Measurements from ENCODE around the gene RIMS1. TPM values are rescaled to one million over a fixed set of nuclear protein-coding genes. Genes with fewer than 3 reads are reported as not detected.
A peak's percentile ranks its signal among the peaks of the same experiment; 100 is the strongest.

The RIMS1 gene
- total RNA-seq, 1 experiment from 2014 or later, result 1.1 TPM

DNA sequence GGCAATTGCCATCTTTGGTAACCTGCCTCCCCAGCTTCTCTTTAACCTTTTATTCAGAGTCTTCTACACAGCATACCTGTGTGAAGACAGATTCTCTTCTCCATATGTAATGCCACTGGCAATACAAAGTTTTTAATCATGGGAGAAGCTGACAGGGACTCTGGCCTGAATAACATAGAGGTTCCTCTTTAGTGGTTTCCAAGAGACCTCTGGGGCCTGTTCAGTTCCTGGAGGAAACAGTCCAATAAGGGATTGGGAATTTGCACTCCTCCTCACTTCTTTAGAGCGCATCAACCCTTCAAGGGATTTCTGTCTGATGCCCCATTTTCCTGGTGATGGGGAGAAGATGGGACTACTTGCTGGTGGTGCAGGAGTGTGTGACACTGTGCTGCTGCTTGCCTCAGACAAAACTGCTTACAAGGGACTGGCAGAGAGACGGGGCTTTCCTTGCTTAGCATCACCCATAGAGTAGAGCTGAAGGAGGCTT, 1.4 kb downstream of the RIMS1 start:
- H3K27ac Mint-ChIP-seq, result no peak overlapping the region
- DNase-seq (ENCODE audit: low spot score) (no peak), ATAC-seq (no peak)
- H3K4me1 Mint-ChIP-seq, result no peaks in the 10 kb centered on the region; the same call in 1 of the 2 replicates
- H3K9me3 Mint-ChIP-seq, result no peaks in the 10 kb centered on the region
- peak overlapping the region; percentile 88 for H3K4me3 Mint-ChIP-seq
- ChIA-PET POLR2A (no interaction called here), CTCF (no interaction called here)
- H3K27me3 Mint-ChIP-seq (ENCODE audit: low read depth), result peaks cover 40% of the 10 kb centered on the region
- H3K36me3 Mint-ChIP-seq, result no peaks in the 10 kb centered on the region
- no peak for TF ChIP-seq EMX1 (CRISPR knock-in tag; IDR thresholded peaks at IDR 0.05)
- TF ChIP-seq, protein P1, sequence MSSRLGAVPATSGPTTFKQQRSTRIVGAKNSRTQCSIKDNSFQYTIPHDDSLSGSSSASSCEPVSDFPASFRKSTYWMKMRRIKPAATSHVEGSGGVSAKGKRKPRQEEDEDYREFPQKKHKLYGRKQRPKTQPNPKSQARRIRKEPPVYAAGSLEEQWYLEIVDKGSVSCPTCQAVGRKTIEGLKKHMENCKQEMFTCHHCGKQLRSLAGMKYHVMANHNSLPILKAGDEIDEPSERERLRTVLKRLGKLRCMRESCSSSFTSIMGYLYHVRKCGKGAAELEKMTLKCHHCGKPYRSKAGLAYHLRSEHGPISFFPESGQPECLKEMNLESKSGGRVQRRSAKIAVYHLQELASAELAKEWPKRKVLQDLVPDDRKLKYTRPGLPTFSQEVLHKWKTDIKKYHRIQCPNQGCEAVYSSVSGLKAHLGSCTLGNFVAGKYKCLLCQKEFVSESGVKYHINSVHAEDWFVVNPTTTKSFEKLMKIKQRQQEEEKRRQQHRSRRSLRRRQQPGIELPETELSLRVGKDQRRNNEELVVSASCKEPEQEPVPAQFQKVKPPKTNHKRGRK (CRISPR knock-in tag; IDR thresholded peaks at IDR 0.05; ENCODE audit: borderline replicate concordance), result no peak
- TF ChIP-seq TEAD4 (CRISPR knock-in tag; IDR thresholded peaks at IDR 0.05), result no peak
- TF ChIP-seq, protein P2, sequence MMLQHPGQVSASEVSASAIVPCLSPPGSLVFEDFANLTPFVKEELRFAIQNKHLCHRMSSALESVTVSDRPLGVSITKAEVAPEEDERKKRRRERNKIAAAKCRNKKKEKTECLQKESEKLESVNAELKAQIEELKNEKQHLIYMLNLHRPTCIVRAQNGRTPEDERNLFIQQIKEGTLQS (CRISPR knock-in tag; conservative IDR thresholded peaks at IDR 0.05), result no peak
- no peak for TF ChIP-seq FOXK1 (CRISPR knock-in tag; IDR thresholded peaks at IDR 0.05)
- TF ChIP-seq, protein P3, sequence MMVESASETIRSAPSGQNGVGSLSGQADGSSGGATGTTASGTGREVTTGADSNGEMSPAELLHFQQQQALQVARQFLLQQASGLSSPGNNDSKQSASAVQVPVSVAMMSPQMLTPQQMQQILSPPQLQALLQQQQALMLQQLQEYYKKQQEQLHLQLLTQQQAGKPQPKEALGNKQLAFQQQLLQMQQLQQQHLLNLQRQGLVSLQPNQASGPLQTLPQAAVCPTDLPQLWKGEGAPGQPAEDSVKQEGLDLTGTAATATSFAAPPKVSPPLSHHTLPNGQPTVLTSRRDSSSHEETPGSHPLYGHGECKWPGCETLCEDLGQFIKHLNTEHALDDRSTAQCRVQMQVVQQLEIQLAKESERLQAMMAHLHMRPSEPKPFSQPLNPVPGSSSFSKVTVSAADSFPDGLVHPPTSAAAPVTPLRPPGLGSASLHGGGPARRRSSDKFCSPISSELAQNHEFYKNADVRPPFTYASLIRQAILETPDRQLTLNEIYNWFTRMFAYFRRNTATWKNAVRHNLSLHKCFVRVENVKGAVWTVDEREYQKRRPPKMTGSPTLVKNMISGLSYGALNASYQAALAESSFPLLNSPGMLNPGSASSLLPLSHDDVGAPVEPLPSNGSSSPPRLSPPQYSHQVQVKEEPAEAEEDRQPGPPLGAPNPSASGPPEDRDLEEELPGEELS (CRISPR knock-in tag; IDR thresholded peaks at IDR 0.05), result no peak
- TF ChIP-seq, protein P4, sequence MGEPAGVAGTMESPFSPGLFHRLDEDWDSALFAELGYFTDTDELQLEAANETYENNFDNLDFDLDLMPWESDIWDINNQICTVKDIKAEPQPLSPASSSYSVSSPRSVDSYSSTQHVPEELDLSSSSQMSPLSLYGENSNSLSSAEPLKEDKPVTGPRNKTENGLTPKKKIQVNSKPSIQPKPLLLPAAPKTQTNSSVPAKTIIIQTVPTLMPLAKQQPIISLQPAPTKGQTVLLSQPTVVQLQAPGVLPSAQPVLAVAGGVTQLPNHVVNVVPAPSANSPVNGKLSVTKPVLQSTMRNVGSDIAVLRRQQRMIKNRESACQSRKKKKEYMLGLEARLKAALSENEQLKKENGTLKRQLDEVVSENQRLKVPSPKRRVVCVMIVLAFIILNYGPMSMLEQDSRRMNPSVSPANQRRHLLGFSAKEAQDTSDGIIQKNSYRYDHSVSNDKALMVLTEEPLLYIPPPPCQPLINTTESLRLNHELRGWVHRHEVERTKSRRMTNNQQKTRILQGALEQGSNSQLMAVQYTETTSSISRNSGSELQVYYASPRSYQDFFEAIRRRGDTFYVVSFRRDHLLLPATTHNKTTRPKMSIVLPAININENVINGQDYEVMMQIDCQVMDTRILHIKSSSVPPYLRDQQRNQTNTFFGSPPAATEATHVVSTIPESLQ (CRISPR knock-in tag; IDR thresholded peaks at IDR 0.05), result no peak
- TF ChIP-seq, protein P5, sequence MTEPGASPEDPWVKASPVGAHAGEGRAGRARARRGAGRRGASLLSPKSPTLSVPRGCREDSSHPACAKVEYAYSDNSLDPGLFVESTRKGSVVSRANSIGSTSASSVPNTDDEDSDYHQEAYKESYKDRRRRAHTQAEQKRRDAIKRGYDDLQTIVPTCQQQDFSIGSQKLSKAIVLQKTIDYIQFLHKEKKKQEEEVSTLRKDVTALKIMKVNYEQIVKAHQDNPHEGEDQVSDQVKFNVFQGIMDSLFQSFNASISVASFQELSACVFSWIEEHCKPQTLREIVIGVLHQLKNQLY (CRISPR knock-in tag; IDR thresholded peaks at IDR 0.05), result no peak
- TF ChIP-seq, protein P6, sequence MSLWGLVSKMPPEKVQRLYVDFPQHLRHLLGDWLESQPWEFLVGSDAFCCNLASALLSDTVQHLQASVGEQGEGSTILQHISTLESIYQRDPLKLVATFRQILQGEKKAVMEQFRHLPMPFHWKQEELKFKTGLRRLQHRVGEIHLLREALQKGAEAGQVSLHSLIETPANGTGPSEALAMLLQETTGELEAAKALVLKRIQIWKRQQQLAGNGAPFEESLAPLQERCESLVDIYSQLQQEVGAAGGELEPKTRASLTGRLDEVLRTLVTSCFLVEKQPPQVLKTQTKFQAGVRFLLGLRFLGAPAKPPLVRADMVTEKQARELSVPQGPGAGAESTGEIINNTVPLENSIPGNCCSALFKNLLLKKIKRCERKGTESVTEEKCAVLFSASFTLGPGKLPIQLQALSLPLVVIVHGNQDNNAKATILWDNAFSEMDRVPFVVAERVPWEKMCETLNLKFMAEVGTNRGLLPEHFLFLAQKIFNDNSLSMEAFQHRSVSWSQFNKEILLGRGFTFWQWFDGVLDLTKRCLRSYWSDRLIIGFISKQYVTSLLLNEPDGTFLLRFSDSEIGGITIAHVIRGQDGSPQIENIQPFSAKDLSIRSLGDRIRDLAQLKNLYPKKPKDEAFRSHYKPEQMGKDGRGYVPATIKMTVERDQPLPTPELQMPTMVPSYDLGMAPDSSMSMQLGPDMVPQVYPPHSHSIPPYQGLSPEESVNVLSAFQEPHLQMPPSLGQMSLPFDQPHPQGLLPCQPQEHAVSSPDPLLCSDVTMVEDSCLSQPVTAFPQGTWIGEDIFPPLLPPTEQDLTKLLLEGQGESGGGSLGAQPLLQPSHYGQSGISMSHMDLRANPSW (CRISPR knock-in tag; conservative IDR thresholded peaks at IDR 0.05; ENCODE audit: low read depth), result no peak
- TF ChIP-seq, protein P7, sequence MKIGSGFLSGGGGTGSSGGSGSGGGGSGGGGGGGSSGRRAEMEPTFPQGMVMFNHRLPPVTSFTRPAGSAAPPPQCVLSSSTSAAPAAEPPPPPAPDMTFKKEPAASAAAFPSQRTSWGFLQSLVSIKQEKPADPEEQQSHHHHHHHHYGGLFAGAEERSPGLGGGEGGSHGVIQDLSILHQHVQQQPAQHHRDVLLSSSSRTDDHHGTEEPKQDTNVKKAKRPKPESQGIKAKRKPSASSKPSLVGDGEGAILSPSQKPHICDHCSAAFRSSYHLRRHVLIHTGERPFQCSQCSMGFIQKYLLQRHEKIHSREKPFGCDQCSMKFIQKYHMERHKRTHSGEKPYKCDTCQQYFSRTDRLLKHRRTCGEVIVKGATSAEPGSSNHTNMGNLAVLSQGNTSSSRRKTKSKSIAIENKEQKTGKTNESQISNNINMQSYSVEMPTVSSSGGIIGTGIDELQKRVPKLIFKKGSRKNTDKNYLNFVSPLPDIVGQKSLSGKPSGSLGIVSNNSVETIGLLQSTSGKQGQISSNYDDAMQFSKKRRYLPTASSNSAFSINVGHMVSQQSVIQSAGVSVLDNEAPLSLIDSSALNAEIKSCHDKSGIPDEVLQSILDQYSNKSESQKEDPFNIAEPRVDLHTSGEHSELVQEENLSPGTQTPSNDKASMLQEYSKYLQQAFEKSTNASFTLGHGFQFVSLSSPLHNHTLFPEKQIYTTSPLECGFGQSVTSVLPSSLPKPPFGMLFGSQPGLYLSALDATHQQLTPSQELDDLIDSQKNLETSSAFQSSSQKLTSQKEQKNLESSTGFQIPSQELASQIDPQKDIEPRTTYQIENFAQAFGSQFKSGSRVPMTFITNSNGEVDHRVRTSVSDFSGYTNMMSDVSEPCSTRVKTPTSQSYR (CRISPR knock-in tag; IDR thresholded peaks at IDR 0.05), result no peak
- TF ChIP-seq, protein P8, sequence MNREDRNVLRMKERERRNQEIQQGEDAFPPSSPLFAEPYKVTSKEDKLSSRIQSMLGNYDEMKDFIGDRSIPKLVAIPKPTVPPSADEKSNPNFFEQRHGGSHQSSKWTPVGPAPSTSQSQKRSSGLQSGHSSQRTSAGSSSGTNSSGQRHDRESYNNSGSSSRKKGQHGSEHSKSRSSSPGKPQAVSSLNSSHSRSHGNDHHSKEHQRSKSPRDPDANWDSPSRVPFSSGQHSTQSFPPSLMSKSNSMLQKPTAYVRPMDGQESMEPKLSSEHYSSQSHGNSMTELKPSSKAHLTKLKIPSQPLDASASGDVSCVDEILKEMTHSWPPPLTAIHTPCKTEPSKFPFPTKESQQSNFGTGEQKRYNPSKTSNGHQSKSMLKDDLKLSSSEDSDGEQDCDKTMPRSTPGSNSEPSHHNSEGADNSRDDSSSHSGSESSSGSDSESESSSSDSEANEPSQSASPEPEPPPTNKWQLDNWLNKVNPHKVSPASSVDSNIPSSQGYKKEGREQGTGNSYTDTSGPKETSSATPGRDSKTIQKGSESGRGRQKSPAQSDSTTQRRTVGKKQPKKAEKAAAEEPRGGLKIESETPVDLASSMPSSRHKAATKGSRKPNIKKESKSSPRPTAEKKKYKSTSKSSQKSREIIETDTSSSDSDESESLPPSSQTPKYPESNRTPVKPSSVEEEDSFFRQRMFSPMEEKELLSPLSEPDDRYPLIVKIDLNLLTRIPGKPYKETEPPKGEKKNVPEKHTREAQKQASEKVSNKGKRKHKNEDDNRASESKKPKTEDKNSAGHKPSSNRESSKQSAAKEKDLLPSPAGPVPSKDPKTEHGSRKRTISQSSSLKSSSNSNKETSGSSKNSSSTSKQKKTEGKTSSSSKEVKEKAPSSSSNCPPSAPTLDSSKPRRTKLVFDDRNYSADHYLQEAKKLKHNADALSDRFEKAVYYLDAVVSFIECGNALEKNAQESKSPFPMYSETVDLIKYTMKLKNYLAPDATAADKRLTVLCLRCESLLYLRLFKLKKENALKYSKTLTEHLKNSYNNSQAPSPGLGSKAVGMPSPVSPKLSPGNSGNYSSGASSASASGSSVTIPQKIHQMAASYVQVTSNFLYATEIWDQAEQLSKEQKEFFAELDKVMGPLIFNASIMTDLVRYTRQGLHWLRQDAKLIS (CRISPR knock-in tag; IDR thresholded peaks at IDR 0.05; ENCODE audit: borderline replicate concordance), result no peak
- TF ChIP-seq, protein P9, sequence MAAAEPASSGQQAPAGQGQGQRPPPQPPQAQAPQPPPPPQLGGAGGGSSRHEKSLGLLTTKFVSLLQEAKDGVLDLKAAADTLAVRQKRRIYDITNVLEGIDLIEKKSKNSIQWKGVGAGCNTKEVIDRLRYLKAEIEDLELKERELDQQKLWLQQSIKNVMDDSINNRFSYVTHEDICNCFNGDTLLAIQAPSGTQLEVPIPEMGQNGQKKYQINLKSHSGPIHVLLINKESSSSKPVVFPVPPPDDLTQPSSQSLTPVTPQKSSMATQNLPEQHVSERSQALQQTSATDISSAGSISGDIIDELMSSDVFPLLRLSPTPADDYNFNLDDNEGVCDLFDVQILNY (CRISPR knock-in tag; IDR thresholded peaks at IDR 0.05), result no peak
- TF ChIP-seq CREM (CRISPR knock-in tag; IDR thresholded peaks at IDR 0.05), result no peak
- no peak for TF ChIP-seq SMAD4 (CRISPR knock-in tag; IDR thresholded peaks at IDR 0.05)
- TF ChIP-seq ZNF219 (CRISPR knock-in tag; IDR thresholded peaks at IDR 0.05; ENCODE audit: borderline replicate concordance), result no peak
- TF ChIP-seq SP1 (CRISPR knock-in tag; conservative IDR thresholded peaks at IDR 0.05), result no peak
- no peak for TF ChIP-seq NR3C1 (CRISPR knock-in tag; conservative IDR thresholded peaks at IDR 0.05; ENCODE audit: low read depth)

Measured in WTC11 (cell line).